HG03135 (cell line): ENCODE measurements around the gene ATP13A3.

Experiments used
- ATAC-seq: cut with Tn5 transposase; IDR thresholded peaks from one replicate; pipeline ENCODE4 v1.9.1; 2021; ENCODE audit warnings: mild to moderate bottlenecking, moderate library complexity; ENCODE audit not compliant: unreplicated experiment

Gene ATP13A3

GRCh38 chr3:194476784-194477183 lies 10.0 kb downstream of the ATP13A3 start:
- no peak for ATAC-seq

DNA sequence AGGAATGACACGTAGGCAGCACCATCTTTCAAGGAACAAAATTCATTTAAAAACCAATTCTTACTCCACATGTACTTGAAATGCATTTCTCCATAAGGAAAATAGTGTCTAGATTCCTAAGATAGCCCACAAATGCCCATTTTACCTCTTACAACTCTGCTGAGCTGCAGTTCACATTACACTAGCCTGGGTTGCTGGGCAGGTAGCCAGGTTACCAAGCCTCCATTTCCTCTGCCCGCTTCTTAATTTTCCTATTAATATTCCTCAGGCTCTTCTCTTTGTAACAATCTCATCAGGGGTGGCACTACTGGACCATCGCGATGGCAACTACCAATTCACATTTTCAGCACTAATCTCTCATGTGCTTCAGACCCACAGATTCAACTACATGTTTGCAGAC lies 10.8 kb downstream of the ATP13A3 start:
- ATAC-seq = no peak

GRCh38 chr3:194475138-194475932 lies 11.5 kb downstream of the ATP13A3 start:
- no peak for ATAC-seq

DNA sequence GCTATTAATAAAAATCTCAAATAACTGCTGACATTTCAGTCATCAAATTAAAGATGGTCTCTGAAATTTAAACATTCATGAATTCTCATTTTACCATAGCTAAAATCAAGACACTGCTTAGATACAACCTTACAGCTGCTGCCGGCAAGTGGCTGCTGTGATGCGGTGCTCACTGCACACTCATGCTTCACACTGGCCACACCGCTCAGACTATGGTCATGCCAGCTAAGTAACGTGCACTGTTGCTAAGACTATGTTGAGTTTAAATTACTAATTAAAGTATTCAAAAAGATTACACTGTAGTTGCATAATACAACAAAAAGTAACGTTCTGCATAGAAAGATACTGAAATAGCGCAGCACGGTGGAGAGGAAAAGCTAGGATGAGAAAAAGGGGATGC lies 12.1 kb downstream of the ATP13A3 start:
- no peak for ATAC-seq

DNA sequence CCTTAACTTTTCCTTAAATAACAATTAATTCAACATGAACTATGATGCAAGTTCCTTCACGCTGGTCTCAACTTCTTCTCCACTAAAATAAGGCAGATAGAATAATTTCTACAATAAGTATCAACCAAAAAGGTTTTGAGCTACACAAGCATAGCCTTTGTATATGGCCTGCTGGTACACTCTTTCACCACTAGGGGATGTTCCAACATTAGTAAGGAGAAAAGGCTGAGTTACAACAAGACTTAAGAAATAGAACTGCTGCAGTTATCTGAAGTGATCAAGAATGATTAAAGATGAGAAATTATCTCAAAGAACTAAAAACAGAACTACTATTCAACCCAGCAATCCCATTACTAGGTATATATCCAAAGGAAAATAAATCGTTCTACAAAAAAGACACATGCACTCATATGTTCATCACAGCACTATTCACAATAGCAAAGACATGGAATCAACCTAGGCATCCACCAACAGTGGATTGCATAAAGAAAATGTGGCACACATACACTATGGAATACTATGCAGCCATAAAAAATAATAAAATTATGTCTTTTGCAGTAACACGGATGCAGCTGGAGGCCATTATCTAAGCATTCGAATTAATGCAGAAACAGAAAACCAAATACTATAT lies 14.4 kb downstream of the ATP13A3 start:
- ATAC-seq = peak; percentile 83

DNA sequence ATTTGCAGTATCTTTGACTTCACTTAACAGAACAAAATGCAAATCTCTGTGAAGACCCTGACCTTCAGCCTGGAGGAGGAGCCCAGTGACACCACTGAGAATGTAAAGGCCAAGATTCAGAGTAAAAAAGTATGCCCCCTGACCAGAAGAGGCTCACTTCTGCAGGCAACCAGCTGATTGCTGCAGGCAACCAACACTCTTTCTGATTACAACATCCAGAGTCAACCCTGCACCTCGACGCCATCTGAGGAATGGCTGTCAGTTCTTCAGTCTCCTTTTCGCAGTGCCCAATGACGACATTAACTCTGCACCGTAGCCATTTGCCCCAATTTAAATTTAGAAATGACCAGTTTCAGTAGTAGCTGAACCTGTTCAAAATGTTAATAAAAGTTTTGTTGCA lies 14.9 kb downstream of the ATP13A3 start:
- peak; percentile 5 for ATAC-seq

DNA sequence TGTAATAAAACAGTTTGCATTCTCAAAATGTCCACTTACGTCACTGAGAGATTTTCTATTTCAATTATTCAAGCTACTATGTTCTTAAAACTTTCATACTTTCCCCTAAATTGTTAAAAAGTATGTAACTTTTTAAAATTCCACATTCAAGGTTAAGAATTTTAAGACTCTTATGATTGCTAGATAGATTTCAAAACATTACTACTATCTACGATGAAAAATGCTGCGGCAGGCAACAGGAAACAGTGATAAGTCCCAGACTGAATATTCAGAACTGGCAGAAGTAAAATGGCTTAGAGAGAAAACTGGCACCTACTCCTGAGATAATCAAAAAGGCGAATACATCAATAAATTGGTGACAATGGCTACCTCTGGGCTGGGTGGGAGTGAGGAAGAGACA lies 16.2 kb downstream of the ATP13A3 start:
- no peak for ATAC-seq

GRCh38 chr3:194469977-194470376 lies 16.8 kb downstream of the ATP13A3 start:
- no peak for ATAC-seq

DNA sequence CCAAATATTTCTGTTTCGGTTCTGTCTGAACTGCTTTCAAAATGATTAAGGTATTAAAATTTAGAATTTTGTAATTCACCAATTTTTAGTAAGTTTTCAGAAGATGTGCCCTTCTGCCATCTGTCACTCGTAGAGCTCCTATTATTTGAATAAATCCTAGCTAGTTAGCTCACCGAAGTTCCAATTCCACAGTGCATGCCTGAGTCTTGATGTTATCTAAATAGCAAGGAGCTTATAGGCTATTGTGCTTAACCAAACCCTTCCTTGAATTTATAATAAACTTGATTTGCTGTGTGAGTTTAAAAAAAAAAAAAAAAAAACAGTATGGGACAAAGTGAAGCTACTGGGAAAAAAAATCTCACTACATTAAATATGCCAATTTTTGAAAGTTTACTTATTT lies 18.7 kb downstream of the ATP13A3 start:
- no peak for ATAC-seq

GRCh38 chr3:194466761-194467356 lies 19.9 kb downstream of the ATP13A3 start:
- no peak for ATAC-seq

- no peak for ATAC-seq
Measured at GRCh38 chr3:194465920-194466570, 20.8 kb downstream of the ATP13A3 start.

- ATAC-seq = no peak
Measured at GRCh38 chr3:194465246-194465645, 21.6 kb downstream of the ATP13A3 start.

GRCh38 chr3:194464692-194465091 lies 22.1 kb downstream of the ATP13A3 start:
- ATAC-seq = no peak

DNA sequence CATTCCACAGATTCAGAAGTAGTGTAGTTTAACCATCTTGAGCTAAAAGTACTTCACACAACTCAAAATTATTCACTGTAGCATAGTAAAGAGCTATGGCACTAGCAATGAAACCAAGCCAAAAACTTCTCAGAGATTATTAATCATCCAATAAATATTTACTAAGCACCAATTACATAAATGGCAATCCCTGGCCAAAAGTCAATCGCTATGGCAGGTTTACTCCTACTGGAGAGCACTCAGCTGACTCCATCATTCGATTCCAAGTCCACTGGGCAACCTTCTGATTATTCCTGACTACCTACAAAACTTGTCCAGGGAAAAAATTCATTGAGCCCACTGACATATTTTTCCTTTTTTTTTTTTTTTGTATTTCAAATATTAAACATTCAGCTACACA lies 23.9 kb downstream of the ATP13A3 start:
- ATAC-seq = no peak

- ATAC-seq = no peak
Measured at GRCh38 chr3:194460566-194460965, 26.2 kb downstream of the ATP13A3 start.

DNA sequence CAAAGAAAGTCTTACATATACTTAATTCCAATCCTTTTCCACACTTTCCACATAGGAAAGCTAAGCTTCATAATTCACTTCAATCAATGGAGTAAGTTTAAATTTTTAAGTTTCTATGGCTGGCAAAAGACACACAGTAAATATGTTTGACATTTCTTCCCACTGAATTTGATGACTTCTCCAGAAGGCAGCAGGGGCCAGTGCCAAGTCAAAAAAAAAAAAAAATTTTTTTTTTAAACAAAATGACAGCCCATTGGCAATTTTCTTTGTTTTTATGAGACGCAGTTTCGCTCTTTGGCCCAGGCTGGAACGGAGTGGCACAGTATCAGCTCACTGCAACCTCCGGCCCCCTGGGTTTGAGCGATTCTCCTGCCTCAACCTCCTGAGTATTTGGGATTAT lies 28.7 kb downstream of the ATP13A3 start:
- no peak for ATAC-seq

GRCh38 chr3:194455481-194455880 lies 31.3 kb downstream of the ATP13A3 start:
- no peak for ATAC-seq

DNA sequence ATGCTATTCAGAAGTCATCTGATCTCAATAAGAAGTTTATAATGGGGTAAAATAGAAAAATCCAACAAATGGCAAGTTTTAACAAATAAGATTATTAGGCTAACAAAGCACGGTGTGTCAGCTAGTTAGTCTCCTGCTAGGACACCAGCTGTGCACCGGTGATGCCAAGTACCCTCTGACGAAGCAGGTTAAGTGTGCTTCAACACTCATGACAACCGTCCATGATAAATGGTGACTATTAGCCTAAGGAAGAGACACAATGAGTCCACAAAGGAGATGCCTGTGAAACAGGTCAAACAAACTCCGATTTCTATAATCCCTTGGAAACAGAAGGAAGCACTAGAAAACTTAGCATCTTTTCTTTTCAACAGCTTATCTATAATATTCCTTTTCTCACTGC lies 36.5 kb downstream of the ATP13A3 start:
- no peak for ATAC-seq

- no peak for ATAC-seq
Measured at GRCh38 chr3:194449913-194450312, 36.9 kb downstream of the ATP13A3 start.

GRCh38 chr3:194447657-194448056 lies 39.1 kb downstream of the ATP13A3 start:
- no peak for ATAC-seq

- no peak for ATAC-seq
Measured at GRCh38 chr3:194447161-194447560, 39.6 kb downstream of the ATP13A3 start.

DNA sequence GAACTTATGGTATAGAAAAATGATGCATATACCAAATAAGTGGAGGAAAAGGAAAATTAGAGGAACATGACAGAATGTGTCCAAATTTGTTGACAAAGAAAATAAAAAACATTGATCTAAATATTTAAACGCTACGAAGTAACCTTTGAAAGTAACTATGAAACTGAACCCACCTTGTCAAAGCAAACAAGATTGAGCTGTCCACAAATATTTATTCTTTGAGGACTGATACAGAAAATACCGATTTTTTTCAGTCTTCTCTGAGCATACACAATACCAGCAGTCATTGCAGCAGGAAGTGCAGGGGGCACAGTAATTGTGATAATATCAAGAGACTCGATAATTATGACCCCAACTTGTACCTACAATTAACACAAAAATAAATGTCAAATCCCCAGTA lies 40.0 kb downstream of the ATP13A3 start:
- no peak for ATAC-seq
